Testis (tissue), 2 donors: ENCODE data around the gene BMPR1A.

Source experiments
- CTCF ChIP-seq, 3 experiments: fragments of 450-650 bp in 2 of 3; fragments of 200-600 bp in 1 of 3; sonication (generic) in 1 of 3; IDR thresholded peaks; one replicate each; pipeline ENCODE4 v1.5.1; 2016 to 2019; ENCODE audit warnings: antibody characterized with exemption in 3 of 3, mild to moderate bottlenecking in 2 of 3, moderate library complexity in 1 of 3
- POLR2A ChIP-seq: fragments of 450-650 bp; IDR thresholded peaks from one replicate; pipeline ENCODE4 v1.6.1; 2017; ENCODE audit warnings: antibody characterized with exemption, mild to moderate bottlenecking, moderate library complexity

GRCh38 chr10:86954681-86955500 lies 198.5 kb downstream of the BMPR1A start:
- no peak for TF ChIP-seq CTCF (IDR thresholded peaks at IDR 0.05)
- no peak for TF ChIP-seq POLR2A
